Activated CD8-positive, alpha-beta memory T cell treated with anti-CD3 and anti-CD28 coated beads, Interleukin-2, amount 50 U/mL, for 24 hours (primary cell): Measurements from ENCODE around the gene NBPF1.
A peak's percentile ranks its signal among the peaks of the same experiment; 100 is the strongest.
"Not testable (repeated sequence)": the region's sequence is repeated elsewhere in the genome, so short reads cannot be mapped to it uniquely, and the experiment has no call there.

Experiments
- DNase-seq: peaks from one replicate; pipeline ENCODE4 v3.0.0-alpha.2; 2020; ENCODE audit errors: extremely low read depth

The NBPF1 gene

GRCh38 chr1:16613185-16614147, at the start of gene NBPF1:
Gene NBPF1 (minus strand): TSS chr1:16613564.
- DNase-seq: peak; percentile 94

DNA sequence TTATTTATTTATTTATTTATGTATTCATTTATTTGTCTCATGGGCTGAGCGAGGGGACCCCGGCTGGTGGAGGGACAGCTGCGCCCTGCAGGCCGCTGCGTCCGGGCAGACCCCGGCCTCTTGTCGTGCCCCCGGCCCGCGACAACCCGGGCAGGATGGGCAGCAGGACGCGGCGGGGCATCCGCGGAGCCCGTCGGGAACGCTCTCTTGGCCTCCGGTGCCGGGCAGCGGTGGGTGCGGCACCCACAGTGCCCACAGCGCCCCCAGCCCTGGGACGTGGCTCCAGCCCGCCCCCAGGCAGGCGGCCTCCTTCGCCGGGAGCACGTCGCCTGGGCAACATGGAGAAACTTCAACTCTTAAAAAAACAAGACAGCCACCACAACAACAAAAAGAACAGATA, 44.9 kb upstream of the NBPF1 start:
- DNase-seq: not testable (repeated sequence)

GRCh38 chr1:16656981-16657683, 43.8 kb upstream of the NBPF1 start:
- not testable (repeated sequence) for DNase-seq

- DNase-seq: not testable (repeated sequence)
Measured at GRCh38 chr1:16656574-16656973, 43.2 kb upstream of the NBPF1 start.

DNA sequence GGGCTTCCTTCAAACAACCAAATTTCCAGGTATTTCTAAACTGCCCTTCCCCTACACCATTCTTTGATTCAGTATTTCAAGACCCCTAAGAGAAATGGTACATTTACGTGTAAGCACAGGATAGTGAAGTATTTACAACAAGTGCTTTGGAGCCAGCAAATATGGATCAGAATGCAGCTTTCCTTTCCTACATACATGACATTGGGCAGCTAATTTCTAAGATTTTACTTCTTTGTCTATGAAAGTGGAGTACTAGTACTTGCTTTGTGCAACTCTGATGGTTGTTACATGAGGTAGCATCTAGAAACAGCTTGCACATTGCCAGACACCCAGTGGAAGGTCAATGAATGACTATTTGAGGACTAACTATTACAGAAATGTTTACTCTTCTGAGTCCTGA, 38.2 kb upstream of the NBPF1 start:
- not testable (repeated sequence) for DNase-seq

GRCh38 chr1:16649960-16650359, 36.6 kb upstream of the NBPF1 start:
- DNase-seq: not testable (repeated sequence)

DNA sequence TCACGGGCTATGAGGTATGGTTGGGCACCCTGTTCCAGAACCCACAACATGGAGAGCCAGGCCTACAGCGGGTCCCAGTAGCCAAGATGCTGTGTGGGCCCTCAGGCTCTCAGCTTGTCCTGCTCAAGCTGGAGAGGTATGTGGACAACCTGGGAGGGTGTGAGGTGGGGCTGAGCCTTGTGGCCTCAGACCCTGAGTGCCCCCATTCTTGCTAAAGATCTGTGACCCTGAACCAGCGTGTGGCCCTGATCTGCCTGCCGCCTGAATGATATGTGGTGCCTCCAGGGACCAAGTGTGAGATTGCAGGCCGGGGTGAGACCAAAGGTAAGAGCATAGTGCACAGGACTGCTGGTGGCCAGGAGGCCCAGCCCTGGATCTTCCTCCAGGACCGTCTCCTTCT, 36.0 kb upstream of the NBPF1 start:
- DNase-seq: not testable (repeated sequence)

- DNase-seq: not testable (repeated sequence)
Measured at GRCh38 chr1:16648756-16649155, 35.4 kb upstream of the NBPF1 start.

DNA sequence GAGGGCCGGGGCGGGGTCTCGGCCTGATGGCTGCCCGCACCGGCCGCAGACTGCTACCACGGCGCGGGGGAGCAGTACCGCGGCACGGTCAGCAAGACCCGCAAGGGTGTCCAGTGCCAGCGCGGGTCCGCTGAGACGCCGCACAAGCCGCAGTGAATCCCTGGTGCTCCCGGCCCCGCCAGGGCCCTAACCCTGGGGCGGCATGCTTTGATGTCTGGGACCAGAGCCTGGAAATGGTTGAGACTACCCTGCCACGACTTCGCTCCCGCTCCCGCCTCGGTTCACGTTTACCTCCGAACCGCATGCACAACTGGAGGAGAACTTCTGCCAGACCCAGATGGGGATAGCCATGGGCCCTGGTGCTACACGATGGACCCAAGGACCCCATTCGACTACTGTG, 34.9 kb upstream of the NBPF1 start:
- not testable (repeated sequence) for DNase-seq

GRCh38 chr1:16647179-16648176, 34.1 kb upstream of the NBPF1 start:
- DNase-seq: not testable (repeated sequence)

- not testable (repeated sequence) for DNase-seq
Measured at GRCh38 chr1:16646716-16647115, 33.4 kb upstream of the NBPF1 start.

DNA sequence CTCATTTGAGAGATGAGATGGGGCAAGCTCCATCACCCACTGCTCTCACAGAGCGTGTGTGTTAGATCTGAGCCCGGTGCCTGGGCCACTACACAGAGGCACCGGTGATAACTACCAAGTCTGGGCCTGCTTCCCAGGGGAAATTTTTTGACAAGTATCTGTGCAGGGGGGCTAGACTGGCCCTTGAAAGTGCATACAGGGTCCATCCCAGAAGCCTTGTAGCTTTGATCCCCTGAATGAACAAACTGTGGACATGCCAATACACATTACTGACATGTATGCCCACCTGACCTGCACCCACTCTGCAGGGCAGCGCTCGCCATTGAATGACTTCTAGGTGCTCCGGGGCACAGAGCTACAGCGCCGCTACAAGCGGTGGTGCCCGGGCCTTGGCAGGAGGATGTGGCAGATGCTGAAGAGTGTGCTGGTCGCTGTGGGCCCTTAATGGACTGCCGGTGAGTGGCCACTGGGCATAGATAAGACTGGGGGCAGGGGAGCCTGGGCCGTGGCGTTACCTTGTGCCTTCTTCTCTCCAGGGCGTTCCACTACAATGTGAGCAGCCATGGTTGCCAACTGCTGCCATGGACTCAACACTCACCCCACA, 32.8 kb upstream of the NBPF1 start:
- not testable (repeated sequence) for DNase-seq

GRCh38 chr1:16645271-16646060, 32.1 kb upstream of the NBPF1 start:
- not testable (repeated sequence) for DNase-seq

DNA sequence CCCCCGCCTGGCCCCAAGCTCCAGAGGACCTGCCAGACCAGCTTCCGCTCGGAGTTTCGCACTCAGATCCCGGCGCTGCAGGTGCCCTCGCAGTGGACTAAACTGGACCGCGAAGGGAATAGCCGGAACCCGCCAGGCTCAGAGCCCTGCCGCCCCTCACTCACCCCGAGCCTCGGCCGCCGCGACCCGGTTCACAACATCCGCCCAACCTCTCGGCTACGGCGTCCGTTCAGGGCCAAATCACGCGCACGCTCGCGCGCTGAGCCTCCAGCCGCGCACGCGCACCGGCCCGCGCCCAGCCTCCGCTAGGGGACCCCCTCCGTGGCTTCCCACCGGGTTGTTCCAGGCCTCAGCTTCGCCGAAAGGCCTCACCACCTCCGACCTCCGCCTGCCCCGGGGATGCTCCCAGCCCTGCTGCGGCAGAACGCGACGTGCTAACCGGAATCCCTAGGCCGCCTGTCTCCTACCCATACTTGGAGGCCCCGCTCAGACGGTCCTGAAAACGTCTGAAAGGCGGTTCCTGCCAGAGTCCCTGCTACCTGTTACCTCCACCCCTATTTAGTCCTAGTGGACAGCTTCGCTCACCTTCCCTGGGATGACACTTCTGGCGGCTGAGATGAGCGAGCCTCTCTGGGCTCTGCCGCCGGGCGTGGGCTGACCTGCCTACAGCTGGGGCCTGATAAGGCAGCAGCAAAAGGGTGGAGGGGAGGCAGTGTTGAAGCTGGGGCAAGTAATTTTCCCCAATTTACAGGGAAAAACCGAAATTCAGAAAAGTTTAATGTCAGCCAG, 31.3 kb upstream of the NBPF1 start:
- DNase-seq: peak; percentile 98

- no peak for DNase-seq
Measured at GRCh38 chr1:16644193-16644481, 30.8 kb upstream of the NBPF1 start.

GRCh38 chr1:16643476-16644192, 30.3 kb upstream of the NBPF1 start:
- DNase-seq: not testable (repeated sequence)

- not testable (repeated sequence) for DNase-seq
Measured at GRCh38 chr1:16643001-16643411, 29.6 kb upstream of the NBPF1 start.

DNA sequence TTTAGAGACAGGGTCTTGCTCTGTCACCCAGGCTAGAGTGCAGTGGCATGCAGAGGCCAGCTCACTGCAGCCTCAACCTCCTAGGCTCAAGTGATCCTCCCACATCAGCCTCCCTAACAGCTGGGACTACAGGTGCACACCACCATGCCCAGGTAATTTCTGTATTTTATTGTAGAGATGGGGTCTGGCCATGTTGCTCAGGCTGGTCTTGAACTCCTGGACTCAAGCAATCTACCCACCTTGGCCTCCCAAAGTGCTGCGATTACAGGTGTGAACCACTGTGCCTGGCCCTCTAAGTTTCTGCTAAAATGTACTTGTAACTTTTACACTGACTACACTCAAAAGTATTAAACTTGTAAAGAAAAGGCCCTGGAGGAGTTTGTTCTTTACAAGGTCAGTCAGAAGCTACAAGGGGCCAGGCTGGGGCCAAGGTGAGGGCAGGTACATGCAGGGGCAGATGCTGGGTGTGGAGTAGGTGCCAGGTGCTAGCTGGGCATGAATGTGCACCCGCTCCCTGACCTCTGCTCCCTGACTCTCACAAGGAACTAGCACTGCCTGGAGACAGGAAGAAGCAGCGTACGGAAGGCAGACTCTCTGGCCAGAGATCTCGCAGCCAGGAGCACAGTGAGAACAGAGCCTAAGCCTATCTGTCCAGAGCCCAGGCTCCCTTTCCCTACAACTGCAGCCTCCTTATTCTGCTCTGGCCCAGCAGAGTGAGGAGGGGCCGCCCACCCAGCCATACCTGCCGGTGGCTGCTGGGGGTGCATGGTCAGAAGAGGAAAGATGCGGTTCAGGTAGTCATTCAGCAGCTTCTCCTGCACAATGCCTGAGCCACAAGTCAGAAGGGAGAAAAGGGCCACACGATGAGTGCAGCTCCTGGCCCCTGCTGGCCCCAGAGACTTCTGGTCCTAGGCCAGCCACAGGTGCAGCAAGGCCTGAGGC, 28.9 kb upstream of the NBPF1 start:
- not testable (repeated sequence) for DNase-seq
